Measurements from ENCODE around the gene TGIF2LX. TPM values are rescaled to one million over a fixed set of nuclear protein-coding genes. Genes with fewer than 3 reads are reported as not detected.
"Not testable (repeated sequence)": the region's sequence is repeated elsewhere in the genome, so short reads cannot be mapped to it uniquely, and the experiment has no call there.

The TGIF2LX gene
- total RNA-seq (2016; rRNA removed; fragmentation: Illumina TruSeq; extraction: Trizol) = not detected in 2 replicates
- not detected in 2 replicates for total RNA-seq (2016; cell fraction: cytosol; rRNA removed; fragmentation: Illumina TruSeq; extraction: Trizol; ENCODE audit: low read depth)
- not detected in 2 replicates for total RNA-seq (2016; cell fraction: insoluble cytoplasmic fraction; rRNA removed; fragmentation: Illumina TruSeq; extraction: Trizol)
- total RNA-seq (2016; cell fraction: membrane; rRNA removed; fragmentation: Illumina TruSeq; extraction: Trizol) = not detected in 2 replicates
- not detected in 2 replicates for total RNA-seq (2016; cell fraction: nucleus; rRNA removed; fragmentation: Illumina TruSeq; extraction: Trizol)
- polyA plus RNA-seq (2011; rRNA removed) = not detected in 2 replicates
- not detected in 2 replicates for polyA plus RNA-seq (2011; cell fraction: cytosol; rRNA removed)
- polyA plus RNA-seq (2011; cell fraction: nucleus; rRNA removed) = not detected in 2 replicates
- not detected in 2 replicates for polyA plus RNA-seq (2012)
- polyA plus RNA-seq (2016; cell fraction: cytosol; fragmentation: Illumina TruSeq; extraction: Trizol; ENCODE audit: low read depth) = not detected in 2 replicates
- polyA plus RNA-seq (2016; cell fraction: insoluble cytoplasmic fraction; fragmentation: Illumina TruSeq; extraction: Trizol; ENCODE audit: low read depth) = not detected in 2 replicates
- not detected in 2 replicates for polyA plus RNA-seq (2016; cell fraction: membrane; fragmentation: Illumina TruSeq; extraction: Trizol; ENCODE audit: low read depth)
- polyA plus RNA-seq (2016; cell fraction: nucleus; fragmentation: Illumina TruSeq; extraction: Trizol; ENCODE audit: insufficient read depth, low read depth) = not detected in 2 replicates
- 0.23 TPM in 1 of 2 replicates, not detected in the other for polyA minus RNA-seq (2011; rRNA and poly(A)+ RNA removed; ENCODE audit: low replicate concordance)
- polyA minus RNA-seq (2011; cell fraction: cytosol; rRNA and poly(A)+ RNA removed) = not detected in 2 replicates
- not detected in 2 replicates for polyA minus RNA-seq (2011; cell fraction: nucleus; rRNA and poly(A)+ RNA removed)
- Bru-seq, nascent RNA = not detected
- not detected for BruChase-seq, experiment 1, labeled RNA remaining after a 6-hour chase
- BruChase-seq, experiment 2, labeled RNA remaining after a 2-hour chase = not detected
- long read RNA-seq, experiment 1 = 0 reads
- long read RNA-seq, experiment 2 = 0 reads

DNA sequence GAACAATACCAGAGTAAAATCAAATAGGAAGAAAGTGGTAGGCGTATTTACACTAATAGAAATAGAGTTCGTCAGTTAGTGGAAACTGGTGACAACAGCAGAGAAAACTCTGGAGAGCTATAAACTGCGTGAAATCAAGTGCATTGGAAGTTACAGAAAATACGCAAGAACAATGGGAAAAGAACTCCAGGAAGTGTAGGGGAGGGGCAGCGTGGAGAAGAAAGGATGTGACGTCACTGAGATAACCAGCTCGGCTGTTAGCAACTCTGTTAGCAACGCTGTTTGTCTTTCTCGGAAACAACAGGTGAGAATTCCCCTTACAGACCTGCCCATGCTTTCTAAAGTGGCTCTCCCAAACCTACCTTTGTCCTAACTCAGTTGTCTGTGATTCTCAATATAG lies at the start of gene TGIF2LX:
Gene TGIF2LX, plus strand, starts transcription at position 244 of the 400 bp plus-strand sequence. CDS start 178 bp downstream, outside the sequence.
- in situ Hi-C loops (cut with HindIII; ENCODE audit: extremely low pct_ligation_motif_present, low pct_unique_long_range_greater_than_20kb); H3K27ac ChIP-seq (ENCODE audit: extremely low read length, insufficient read depth, low read length); H4K20me1 ChIP-seq (ENCODE audit: insufficient read depth, low read length); intact Hi-C loops (cut with micrococcal nuclease; ENCODE audit: unreplicated experiment); H3K9me3 ChIP-seq (ENCODE audit: low read length); CTCF ChIA-PET (ENCODE audit: low intra/inter-chr PET ratio, low total read pairs); H3K4me3 ChIP-seq (replicated peaks in 1 of 3; ENCODE audit: insufficient read depth in 1 of 3, low read depth in 2 of 3, low read length in 3 of 3); H3K79me2 ChIP-seq (ENCODE audit: insufficient read depth, low read length); H3K4me1 ChIP-seq (ENCODE audit: insufficient read depth, low read length); BruUV-seq (replicated peaks); H3K9ac ChIP-seq (ENCODE audit: insufficient read depth, low read depth, low read length); H3K27me3 ChIP-seq (ENCODE audit: control insufficient read depth in 1 of 2, insufficient read depth in 2 of 2, low read length in 2 of 2); H2AFZ ChIP-seq (ENCODE audit: low read length); POLR2A ChIA-PET; DNase-seq (ENCODE audit: low spot score); H3K4me2 ChIP-seq (ENCODE audit: low read depth, low read length); ATAC-seq; H3K36me3 ChIP-seq (replicated peaks in 1 of 2; ENCODE audit: control insufficient read depth in 1 of 2, insufficient read depth in 2 of 2, low read length in 2 of 2); FAIRE-seq; TF ChIP-seq CREB1 (CRISPR knock-in tag; IDR thresholded peaks at IDR 0.05): not testable (repeated sequence)
- 28% methylated on average over 5 of the region's 9 CpGs for WGBS (ENCODE audit: low lambda C conversion rate)
- TF ChIP-seq CREB1 (IDR thresholded peaks at IDR 0.05) = peak; percentile 76

DNA sequence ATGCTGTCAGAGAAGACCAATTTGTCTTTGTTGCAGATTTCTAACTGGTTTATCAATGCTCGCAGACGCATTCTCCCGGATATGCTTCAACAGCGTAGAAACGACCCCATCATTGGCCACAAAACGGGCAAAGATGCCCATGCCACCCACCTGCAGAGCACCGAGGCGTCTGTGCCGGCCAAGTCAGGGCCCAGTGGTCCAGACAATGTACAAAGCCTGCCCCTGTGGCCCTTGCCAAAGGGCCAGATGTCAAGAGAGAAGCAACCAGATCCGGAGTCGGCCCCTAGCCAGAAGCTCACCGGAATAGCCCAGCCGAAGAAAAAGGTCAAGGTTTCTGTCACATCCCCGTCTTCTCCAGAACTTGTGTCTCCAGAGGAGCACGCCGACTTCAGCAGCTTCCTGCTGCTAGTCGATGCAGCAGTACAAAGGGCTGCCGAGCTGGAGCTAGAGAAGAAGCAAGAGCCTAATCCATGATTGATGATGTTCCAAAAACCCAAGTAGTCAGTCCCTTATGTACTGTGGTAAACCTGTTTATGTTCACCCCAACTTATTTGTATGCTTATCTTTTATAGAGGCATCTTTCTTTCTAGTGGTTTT lies 728 bp downstream of the TGIF2LX start:
- H3K4me2 ChIP-seq (ENCODE audit: low read depth, low read length); H3K9me3 ChIP-seq (ENCODE audit: low read length); BruUV-seq (replicated peaks); H4K20me1 ChIP-seq (ENCODE audit: insufficient read depth, low read length); H3K4me3 ChIP-seq (replicated peaks in 1 of 3; ENCODE audit: insufficient read depth in 1 of 3, low read depth in 2 of 3, low read length in 3 of 3); H3K27me3 ChIP-seq (ENCODE audit: control insufficient read depth in 1 of 2, insufficient read depth in 2 of 2, low read length in 2 of 2); H3K4me1 ChIP-seq (ENCODE audit: insufficient read depth, low read length); H3K27ac ChIP-seq (ENCODE audit: extremely low read length, insufficient read depth, low read length); ATAC-seq; intact Hi-C loops (cut with micrococcal nuclease; ENCODE audit: unreplicated experiment); H3K36me3 ChIP-seq (replicated peaks in 1 of 2; ENCODE audit: control insufficient read depth in 1 of 2, insufficient read depth in 2 of 2, low read length in 2 of 2); H3K9ac ChIP-seq (ENCODE audit: insufficient read depth, low read depth, low read length); CTCF ChIA-PET (ENCODE audit: low intra/inter-chr PET ratio, low total read pairs); H3K79me2 ChIP-seq (ENCODE audit: insufficient read depth, low read length); H2AFZ ChIP-seq (ENCODE audit: low read length); in situ Hi-C loops (cut with HindIII; ENCODE audit: extremely low pct_ligation_motif_present, low pct_unique_long_range_greater_than_20kb); POLR2A ChIA-PET; DNase-seq (ENCODE audit: low spot score): not testable (repeated sequence)
- WGBS (ENCODE audit: low lambda C conversion rate) = no CpG with 5 or more reads among the region's 18 CpGs
- peak; percentile 32 for FAIRE-seq

DNA sequence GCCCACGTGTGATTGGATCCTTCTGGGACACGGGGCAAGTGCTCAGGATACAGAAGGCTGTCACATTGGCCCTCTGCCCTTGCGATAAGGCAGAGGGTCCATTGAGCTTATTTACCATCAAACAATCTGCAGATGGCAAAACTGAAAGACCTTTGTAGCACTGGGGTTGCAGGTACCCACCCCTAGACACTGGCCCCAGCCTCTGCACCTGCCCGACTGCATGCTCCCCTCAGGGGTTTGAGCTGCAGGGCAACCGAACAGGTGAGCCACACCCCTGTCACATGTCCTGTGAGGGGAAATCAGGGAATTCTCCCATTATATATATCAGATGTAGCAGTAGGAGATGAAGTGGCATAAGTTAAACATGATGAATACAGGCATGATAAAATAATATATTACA lies 21.4 kb downstream of the TGIF2LX start:
- H3K4me3 ChIP-seq (replicated peaks in 1 of 3; ENCODE audit: insufficient read depth in 1 of 3, low read depth in 2 of 3, low read length in 3 of 3); POLR2A ChIA-PET; H3K9me3 ChIP-seq (ENCODE audit: low read length); intact Hi-C loops (cut with micrococcal nuclease; ENCODE audit: unreplicated experiment); BruUV-seq (replicated peaks); H3K4me1 ChIP-seq (ENCODE audit: insufficient read depth, low read length); CTCF ChIA-PET (ENCODE audit: low intra/inter-chr PET ratio, low total read pairs); H2AFZ ChIP-seq (ENCODE audit: low read length); FAIRE-seq; in situ Hi-C loops (cut with HindIII; ENCODE audit: extremely low pct_ligation_motif_present, low pct_unique_long_range_greater_than_20kb); DNase-seq (ENCODE audit: low spot score); H3K27me3 ChIP-seq (ENCODE audit: control insufficient read depth in 1 of 2, insufficient read depth in 2 of 2, low read length in 2 of 2); H3K36me3 ChIP-seq (replicated peaks in 1 of 2; ENCODE audit: control insufficient read depth in 1 of 2, insufficient read depth in 2 of 2, low read length in 2 of 2); H4K20me1 ChIP-seq (ENCODE audit: insufficient read depth, low read length); ATAC-seq; H3K27ac ChIP-seq (ENCODE audit: extremely low read length, insufficient read depth, low read length); H3K4me2 ChIP-seq (ENCODE audit: low read depth, low read length); H3K9ac ChIP-seq (ENCODE audit: insufficient read depth, low read depth, low read length); H3K79me2 ChIP-seq (ENCODE audit: insufficient read depth, low read length): not testable (repeated sequence)
- WGBS (ENCODE audit: low lambda C conversion rate) = no CpG with 5 or more reads among the region's 5 CpGs
